HepG2 (cell line): ENCODE results near the gene LMOD2. TPM values are rescaled to one million over a fixed set of nuclear protein-coding genes. Genes with fewer than 3 reads are reported as not detected.

Source experiments
- ATAC-seq: fragments of 200-7000 bp; cut with Tn5 transposase; 3 replicates; pipeline ENCODE4 v1.9.1; 2020; ENCODE audit warnings: mild to moderate bottlenecking, moderate library complexity
- BruUV-seq: library from RNA; stranded (reverse); fragments of 400-500 nt; replicated peaks from 2 replicates; lab custom pipeline; 2021; lab: Mats Ljungman, UMichigan
- CTCF ChIA-PET: fragments of 300-600 bp; formaldehyde crosslinking; extraction: SDS; loops from one replicate; lab custom pipeline; 2021; ENCODE audit warnings: low total read pairs, inconsistent platforms, low intra/inter-chr PET ratio; lab: Yijun Ruan, JAX
- POLR2A ChIA-PET: fragments of 350-600 bp; sonication (Branson Sonifier 250); formaldehyde crosslinking; loops from one replicate; lab custom pipeline; 2020; ENCODE audit warnings: antibody characterized with exemption, inconsistent platforms; lab: Yijun Ruan, JAX
- DNase-seq: peaks from one replicate; pipeline ENCODE4 v3.0.0-alpha.2; 2015; ENCODE audit warnings: low spot score
- FAIRE-seq: peaks from 3 replicates; lab custom pipeline; 2011; peaks lifted over from hg19 to GRCh38; lab: Jason Lieb, UNC
- H2AFZ ChIP-seq: one replicate; pipeline ENCODE4 v1.6.1; 2011; ENCODE audit warnings: low read length, inconsistent platforms
- H3K27ac ChIP-seq: fragments of 300-600 bp; 3 replicates; pipeline ENCODE4 v1.8.0; 2011; ENCODE audit warnings: mixed run types, mild to moderate bottlenecking, mixed read lengths, low read length, inconsistent platforms; ENCODE audit not compliant: insufficient read depth; ENCODE audit errors: extremely low read length
- H3K27me3 ChIP-seq, 2 experiments: fragments of 200-600 bp in 1 of 2; 2 replicates in 1 of 2; 3 replicates in 1 of 2; pipeline versions ENCODE4 v1.6.0 to v1.8.0; 2011; ENCODE audit warnings: low read length in 2 of 2, mild to moderate bottlenecking in 2 of 2, moderate library complexity in 2 of 2, inconsistent platforms in 1 of 2; ENCODE audit not compliant: insufficient read depth in 2 of 2, control insufficient read depth in 1 of 2
- H3K36me3 ChIP-seq, 2 experiments: fragments of 200-600 bp in 1 of 2; replicated peaks in 1 of 2; 2 replicates in 1 of 2; 3 replicates in 1 of 2; pipeline versions ENCODE4 v1.5.1 to v1.8.0; 2011; ENCODE audit warnings: low read length in 2 of 2, inconsistent platforms in 1 of 2; ENCODE audit not compliant: insufficient read depth in 2 of 2, control insufficient read depth in 1 of 2
- H3K4me1 ChIP-seq: 2 replicates; pipeline ENCODE4 v1.5.1; 2012; ENCODE audit warnings: low read length, inconsistent platforms; ENCODE audit not compliant: insufficient read depth
- H3K4me2 ChIP-seq: 2 replicates; pipeline ENCODE4 v1.6.0; 2011; ENCODE audit warnings: low read depth, low read length, inconsistent platforms
- H3K4me3 ChIP-seq, 3 experiments: fragments of 200-600 bp in 1 of 3; sonication (generic), shearing (Covaris generic) in 1 of 3; replicated peaks in 1 of 3; 2 replicates each; pipeline ENCODE4 v1.5.1; 2011 to 2016; ENCODE audit warnings: low read length in 3 of 3, inconsistent platforms in 2 of 3, low read depth in 2 of 3, mild to moderate bottlenecking in 2 of 3, control low read depth in 1 of 3, mixed read lengths in 1 of 3; ENCODE audit not compliant: insufficient read depth in 1 of 3
- H3K79me2 ChIP-seq: one replicate; pipeline ENCODE4 v1.6.1; 2011; ENCODE audit warnings: low read length, inconsistent platforms; ENCODE audit not compliant: insufficient read depth
- H3K9ac ChIP-seq: 2 replicates; pipeline ENCODE4 v1.6.0; 2011; ENCODE audit warnings: mild to moderate bottlenecking, low read depth, low read length, inconsistent platforms; ENCODE audit not compliant: insufficient read depth
- H3K9me3 ChIP-seq: 2 replicates; pipeline ENCODE4 v1.5.1; 2012; ENCODE audit warnings: mild to moderate bottlenecking, low read length
- H4K20me1 ChIP-seq: 2 replicates; pipeline ENCODE4 v1.6.0; 2011; ENCODE audit warnings: inconsistent platforms, mild to moderate bottlenecking, low read length, moderate library complexity; ENCODE audit not compliant: insufficient read depth
- ATAD3A ChIP-seq: sonication (generic); formaldehyde crosslinking; IDR thresholded peaks from 2 replicates; pipeline ENCODE4 v1.4.0; 2020; ENCODE audit warnings: missing genetic modification reagents
- HIVEP1 ChIP-seq: sonication (generic); formaldehyde crosslinking; IDR thresholded peaks from 2 replicates; pipeline ENCODE4 v1.4.0; 2020; ENCODE audit warnings: mild to moderate bottlenecking, missing genetic modification reagents
- KDM1A ChIP-seq: IDR thresholded peaks from 2 replicates; pipeline ENCODE4 v1.6.1; 2016; ENCODE audit warnings: missing compliant biosample characterization
- KLF15 ChIP-seq: sonication (generic); formaldehyde crosslinking; IDR thresholded peaks from 2 replicates; pipeline ENCODE4 v1.8.1; 2023; ENCODE audit warnings: borderline replicate concordance, mild to moderate bottlenecking, inconsistent platforms, missing genetic modification reagents, mixed read lengths
- MEIS2 ChIP-seq: sonication (generic); formaldehyde crosslinking; IDR thresholded peaks from 2 replicates; pipeline ENCODE4 v1.9.0; 2021; ENCODE audit warnings: mild to moderate bottlenecking, missing genetic modification reagents
- SIX4 ChIP-seq: sonication (generic); formaldehyde crosslinking; IDR thresholded peaks from 2 replicates; pipeline ENCODE4 v1.4.0; 2020; ENCODE audit warnings: missing genetic modification reagents
- SMAD9 ChIP-seq: sonication (generic); formaldehyde crosslinking; IDR thresholded peaks from 2 replicates; pipeline ENCODE4 v1.5.1; 2020; ENCODE audit warnings: mild to moderate bottlenecking, missing genetic modification reagents
- TEAD3 ChIP-seq: optimal IDR thresholded peaks from 2 replicates; pipeline ENCODE3; 2016; ENCODE audit warnings: borderline replicate concordance
- ZBTB7B ChIP-seq: sonication (generic); formaldehyde crosslinking; IDR thresholded peaks from 2 replicates; pipeline ENCODE4 v1.4.0; 2020; ENCODE audit warnings: missing genetic modification reagents
- ZNF44 ChIP-seq: sonication (generic); formaldehyde crosslinking; IDR thresholded peaks from 2 replicates; pipeline ENCODE4 v1.5.1; 2020; ENCODE audit warnings: mild to moderate bottlenecking, missing genetic modification reagents
- ZNF850 ChIP-seq: sonication (generic); formaldehyde crosslinking; conservative IDR thresholded peaks from 2 replicates; pipeline ENCODE4 v1.9.0; 2021; ENCODE audit warnings: mild to moderate bottlenecking, missing genetic modification reagents
- WGBS: methylation state at CpG from one replicate; pipeline ENCODE4 v1.1.6; 2017; ENCODE audit warnings: low lambda C conversion rate; 5-methylcytosine and 5-hydroxymethylcytosine counted together
- in situ Hi-C: cut with HindIII; loops from 2 replicates; pipeline ENCODE4 v1.10.0; 2017; ENCODE audit warnings: low pct_unique_long_range_greater_than_20kb; ENCODE audit not compliant: extremely low pct_ligation_motif_present
- intact Hi-C: fragments of 100-400 bp; cut with micrococcal nuclease; formaldehyde crosslinking; loops from one replicate; pipeline ENCODE4 v1.10.0; 2022; ENCODE audit not compliant: unreplicated experiment
- polyA plus RNA-seq, 8 experiments: library from polyadenylated mRNA; depleted of rRNA in 3 of 8; stranded (reverse) in 7 of 8; unstranded in 1 of 8; fragments of >200 nt; fragmentation: Illumina TruSeq in 4 of 8; extraction: Trizol in 4 of 8; gene quantifications; 2 replicates each; pipeline versions ENCODE4 v1.2.1 to v1.2.3, GENCODE V29; 2011 to 2016; ENCODE audit warnings: low read depth in 4 of 8, missing spikeins in 1 of 8, mixed read lengths in 1 of 8; ENCODE audit not compliant: insufficient read depth in 1 of 8
- total RNA-seq, 5 experiments: library from RNA; depleted of rRNA; stranded (reverse); fragments of >200 nt; fragmentation: Illumina TruSeq; extraction: Trizol; gene quantifications; 2 replicates each; pipeline ENCODE4 v1.2.3, GENCODE V29; 2016; ENCODE audit warnings: low read depth in 1 of 5
- TF ChIP-seq, protein P1 (sequence below): IDR thresholded peaks from 2 replicates; pipeline ENCODE4 v1.6.1; 2016; ENCODE audit warnings: missing genetic modification reagents, missing compliant biosample characterization
- TF ChIP-seq, protein P2 (sequence below): sonication (generic); formaldehyde crosslinking; conservative IDR thresholded peaks from 2 replicates; pipeline ENCODE4 v1.8.1; 2023; ENCODE audit warnings: missing genetic modification reagents

The LMOD2 gene
- total and polyA plus RNA-seq, 2 of the 13 experiments (the other 11 are each of a cell fraction or from before 2014, with no cell fraction given), result not detected

- TF ChIP-seq TEAD3 (CRISPR knock-in tag), result no peak
- TF ChIP-seq ZNF850 (CRISPR knock-in tag), result no peak
- TF ChIP-seq, all 625 proteins: peak for 0
Observed at GRCh38 chr7:123649964-123650363, 5.7 kb upstream of the LMOD2 start (continued).

GRCh38 chr7:123650595-123650994 is 5.1 kb upstream of the LMOD2 start:
- 20% methylated on average over 2 of the region's 2 CpGs for WGBS
- ChIA-PET CTCF (no interaction called here), POLR2A (no interaction called here)
- Histone ChIP-seq H3K4me2 (no peak overlapping the region), H3K27me3 (no peaks in the 10 kb centered on the region), H3K4me3 (no peak overlapping the region), H2AFZ (no peak overlapping the region), H3K9ac (no peak overlapping the region), H3K9me3 (no peaks in the 10 kb centered on the region), H3K79me2 (no peaks in the 10 kb centered on the region), H3K36me3 (no peaks in the 10 kb centered on the region), H3K4me1 (no peaks in the 10 kb centered on the region), H3K27ac (no peak overlapping the region), H4K20me1 (no peaks in the 10 kb centered on the region)
- intact Hi-C loops (no loop called here), in situ Hi-C loops (no loop called here)
- FAIRE-seq (no peak), DNase-seq (no peak), ATAC-seq (no peak)
- TF ChIP-seq, protein P1, sequence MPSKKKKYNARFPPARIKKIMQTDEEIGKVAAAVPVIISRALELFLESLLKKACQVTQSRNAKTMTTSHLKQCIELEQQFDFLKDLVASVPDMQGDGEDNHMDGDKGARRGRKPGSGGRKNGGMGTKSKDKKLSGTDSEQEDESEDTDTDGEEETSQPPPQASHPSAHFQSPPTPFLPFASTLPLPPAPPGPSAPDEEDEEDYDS (CRISPR knock-in tag), result no peak
- TF ChIP-seq, protein P2, sequence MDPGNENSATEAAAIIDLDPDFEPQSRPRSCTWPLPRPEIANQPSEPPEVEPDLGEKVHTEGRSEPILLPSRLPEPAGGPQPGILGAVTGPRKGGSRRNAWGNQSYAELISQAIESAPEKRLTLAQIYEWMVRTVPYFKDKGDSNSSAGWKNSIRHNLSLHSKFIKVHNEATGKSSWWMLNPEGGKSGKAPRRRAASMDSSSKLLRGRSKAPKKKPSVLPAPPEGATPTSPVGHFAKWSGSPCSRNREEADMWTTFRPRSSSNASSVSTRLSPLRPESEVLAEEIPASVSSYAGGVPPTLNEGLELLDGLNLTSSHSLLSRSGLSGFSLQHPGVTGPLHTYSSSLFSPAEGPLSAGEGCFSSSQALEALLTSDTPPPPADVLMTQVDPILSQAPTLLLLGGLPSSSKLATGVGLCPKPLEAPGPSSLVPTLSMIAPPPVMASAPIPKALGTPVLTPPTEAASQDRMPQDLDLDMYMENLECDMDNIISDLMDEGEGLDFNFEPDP (CRISPR knock-in tag), result no peak
- no peak for TF ChIP-seq HIVEP1
- BruUV-seq, result no TSS peak

DNA sequence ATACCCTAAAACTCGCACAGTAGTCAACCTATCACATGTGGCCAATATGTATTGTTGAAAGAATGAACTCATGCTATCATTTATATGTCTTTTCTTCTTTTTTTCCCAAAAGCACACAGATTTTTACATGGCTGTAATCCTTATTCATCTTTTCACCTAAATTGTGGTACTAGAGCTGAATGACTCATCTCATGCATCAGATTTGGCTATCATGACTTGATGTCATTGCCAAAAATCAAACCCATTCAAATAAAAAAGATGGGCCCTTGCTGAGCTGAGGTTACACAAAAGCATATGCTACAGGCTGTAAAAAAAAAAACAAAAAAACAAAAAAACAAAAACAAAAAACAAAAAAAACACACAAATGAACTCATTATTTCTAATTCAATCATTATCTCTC is 3.3 kb upstream of the LMOD2 start:
- Histone ChIP-seq H3K4me2 (no peak overlapping the region), H2AFZ (no peak overlapping the region), H4K20me1 (no peaks in the 10 kb centered on the region), H3K36me3 (no peaks in the 10 kb centered on the region), H3K9me3 (no peaks in the 10 kb centered on the region), H3K4me3 (no peak overlapping the region), H3K4me1 (no peaks in the 10 kb centered on the region), H3K27ac (no peak overlapping the region), H3K9ac (no peak overlapping the region), H3K27me3 (no peaks in the 10 kb centered on the region), H3K79me2 (no peaks in the 10 kb centered on the region)
- no TSS peak for BruUV-seq
- ATAC-seq, result no peak
- no peak for DNase-seq
- 34% methylated on average over 1 of the region's 1 CpG for WGBS
- no peak for FAIRE-seq
- ChIA-PET CTCF (no interaction called here), POLR2A (no interaction called here)
- intact Hi-C loops (no loop called here), in situ Hi-C loops (no loop called here)
- TF ChIP-seq ATAD3A (CRISPR knock-in tag) (no peak), KLF15 (no peak), MEIS2 (no peak), KDM1A (CRISPR knock-in tag) (no peak), SIX4 (CRISPR knock-in tag) (no peak), ZBTB7B (CRISPR knock-in tag) (no peak), ZNF44 (CRISPR knock-in tag) (no peak), SMAD9 (CRISPR knock-in tag) (no peak)
